Activated naive CD8-positive, alpha-beta T cell (primary cell): ENCODE data around the gene CDC20B.
"Not testable (repeated sequence)": the region's sequence is repeated elsewhere in the genome, so short reads cannot be mapped to it uniquely, and the experiment has no call there.

Experiments used
- H3K27ac Mint-ChIP-seq: one replicate; pipeline ENCODE4 v1.8.0; 2021; ENCODE audit warnings: mixed read lengths
- H3K27me3 Mint-ChIP-seq: one replicate; pipeline ENCODE4 v1.8.0; 2021; ENCODE audit warnings: mixed read lengths
- H3K36me3 Mint-ChIP-seq: one replicate; pipeline ENCODE4 v1.8.0; 2021; ENCODE audit warnings: mixed read lengths
- H3K4me1 Mint-ChIP-seq: one replicate; pipeline ENCODE4 v1.8.0; 2021; ENCODE audit warnings: low read depth, mixed read lengths
- H3K4me3 Mint-ChIP-seq: one replicate; pipeline ENCODE4 v1.8.0; 2021; ENCODE audit warnings: mild to moderate bottlenecking, mixed read lengths
- H3K9me3 Mint-ChIP-seq: one replicate; pipeline ENCODE4 v1.8.0; 2021; ENCODE audit warnings: low read depth, mixed read lengths

Gene CDC20B

GRCh38 chr5:55141945-55142690 is 30.9 kb downstream of the CDC20B start:
- Mint-ChIP-seq H3K27me3 (peaks cover 5% of the 10 kb centered on the region), H3K27ac (no peak overlapping the region), H3K36me3 (peaks cover 3% of the 10 kb centered on the region)

GRCh38 chr5:55140908-55141665 is 31.9 kb downstream of the CDC20B start:
- no peak overlapping the region for H3K27ac Mint-ChIP-seq
- H3K9me3 Mint-ChIP-seq = no peaks in the 10 kb centered on the region
- H3K4me1 Mint-ChIP-seq = peaks cover 22% of the 10 kb centered on the region
- no peak overlapping the region for H3K4me3 Mint-ChIP-seq
- H3K27me3 Mint-ChIP-seq = peaks cover 5% of the 10 kb centered on the region
- peaks cover 3% of the 10 kb centered on the region for H3K36me3 Mint-ChIP-seq

More at GRCh38 chr5:55141945-55142690, 30.9 kb downstream of the CDC20B start:
- no peaks in the 10 kb centered on the region for H3K9me3 Mint-ChIP-seq
- H3K4me1 Mint-ChIP-seq = peaks cover 28% of the 10 kb centered on the region
- peak overlapping the region; percentile 44 for H3K4me3 Mint-ChIP-seq

GRCh38 chr5:55136521-55136920 is 36.5 kb downstream of the CDC20B start:
- Mint-ChIP-seq H3K27ac (no peak overlapping the region), H3K9me3 (peaks cover 9% of the 10 kb centered on the region), H3K4me3 (no peak overlapping the region), H3K27me3 (peaks cover 2% of the 10 kb centered on the region), H3K36me3 (peaks cover 10% of the 10 kb centered on the region), H3K4me1 (peaks cover 29% of the 10 kb centered on the region)

GRCh38 chr5:55134053-55134722 is 38.8 kb downstream of the CDC20B start:
- Mint-ChIP-seq H3K4me1 (peaks cover 19% of the 10 kb centered on the region), H3K27me3 (peaks cover 2% of the 10 kb centered on the region), H3K36me3 (peaks cover 24% of the 10 kb centered on the region), H3K9me3 (peaks cover 25% of the 10 kb centered on the region), H3K27ac (peak overlapping the region; percentile 2), H3K4me3 (peak overlapping the region; percentile 1)

- no peaks in the 10 kb centered on the region for H3K36me3 Mint-ChIP-seq
- peaks cover 2% of the 10 kb centered on the region for H3K4me1 Mint-ChIP-seq
- H3K27me3 Mint-ChIP-seq = no peaks in the 10 kb centered on the region
- no peak overlapping the region for H3K4me3 Mint-ChIP-seq
- no peak overlapping the region for H3K27ac Mint-ChIP-seq
- H3K9me3 Mint-ChIP-seq = no peaks in the 10 kb centered on the region
Measured at GRCh38 chr5:55123365-55123764, 49.6 kb downstream of the CDC20B start.

GRCh38 chr5:55114061-55114460 is 58.9 kb downstream of the CDC20B start:
- no peak overlapping the region for H3K27ac Mint-ChIP-seq
- H3K36me3 Mint-ChIP-seq = no peaks in the 10 kb centered on the region
- peaks cover 18% of the 10 kb centered on the region for H3K4me1 Mint-ChIP-seq
- H3K27me3 Mint-ChIP-seq = peaks cover 2% of the 10 kb centered on the region
- no peaks in the 10 kb centered on the region for H3K9me3 Mint-ChIP-seq
- no peak overlapping the region for H3K4me3 Mint-ChIP-seq

GRCh38 chr5:55113327-55113726 is 59.6 kb downstream of the CDC20B start:
- Mint-ChIP-seq H3K27me3 (peaks cover 2% of the 10 kb centered on the region), H3K9me3 (no peaks in the 10 kb centered on the region), H3K36me3 (no peaks in the 10 kb centered on the region), H3K4me3 (no peak overlapping the region), H3K4me1 (peaks cover 18% of the 10 kb centered on the region), H3K27ac (no peak overlapping the region)

- Mint-ChIP-seq H3K9me3 (no peaks in the 10 kb centered on the region), H3K4me1 (peaks cover 25% of the 10 kb centered on the region)
Measured at GRCh38 chr5:55110217-55110616, 62.8 kb downstream of the CDC20B start.

GRCh38 chr5:55108661-55109060 is 64.3 kb downstream of the CDC20B start:
- H3K27ac Mint-ChIP-seq = no peak overlapping the region
- peaks cover 37% of the 10 kb centered on the region for H3K4me1 Mint-ChIP-seq
- no peaks in the 10 kb centered on the region for H3K9me3 Mint-ChIP-seq
- no peaks in the 10 kb centered on the region for H3K27me3 Mint-ChIP-seq
- H3K4me3 Mint-ChIP-seq = no peak overlapping the region
- peaks cover 2% of the 10 kb centered on the region for H3K36me3 Mint-ChIP-seq

More at GRCh38 chr5:55110217-55110616, 62.8 kb downstream of the CDC20B start:
- H3K27me3 Mint-ChIP-seq = peaks cover 2% of the 10 kb centered on the region
- peaks cover 2% of the 10 kb centered on the region for H3K36me3 Mint-ChIP-seq
- H3K4me3 Mint-ChIP-seq = no peak overlapping the region
- no peak overlapping the region for H3K27ac Mint-ChIP-seq

- not testable (repeated sequence) for H3K9me3 Mint-ChIP-seq, H3K36me3 Mint-ChIP-seq, H3K27ac Mint-ChIP-seq, H3K27me3 Mint-ChIP-seq, H3K4me3 Mint-ChIP-seq
- peaks cover 47% of the 10 kb centered on the region for H3K4me1 Mint-ChIP-seq
Measured at GRCh38 chr5:55105976-55106375, 67.0 kb downstream of the CDC20B start.

GRCh38 chr5:55104946-55105701 is 67.9 kb downstream of the CDC20B start:
- H3K27me3 Mint-ChIP-seq = no peaks in the 10 kb centered on the region
- H3K4me1 Mint-ChIP-seq = peaks cover 56% of the 10 kb centered on the region
- peaks cover 8% of the 10 kb centered on the region for H3K36me3 Mint-ChIP-seq
- H3K27ac Mint-ChIP-seq = no peak overlapping the region
- H3K9me3 Mint-ChIP-seq = no peaks in the 10 kb centered on the region
- H3K4me3 Mint-ChIP-seq = no peak overlapping the region

GRCh38 chr5:55104036-55104772 is 68.8 kb downstream of the CDC20B start:
- H3K4me3 Mint-ChIP-seq = peak overlapping the region; percentile 47
- H3K9me3 Mint-ChIP-seq = no peaks in the 10 kb centered on the region
- H3K27me3 Mint-ChIP-seq = no peaks in the 10 kb centered on the region
- peaks cover 65% of the 10 kb centered on the region for H3K4me1 Mint-ChIP-seq
- H3K27ac Mint-ChIP-seq = no peak overlapping the region
- H3K36me3 Mint-ChIP-seq = peaks cover 12% of the 10 kb centered on the region

- H3K27ac Mint-ChIP-seq = peak within 1 kb of the TSS; percentile 86
- H3K9me3 Mint-ChIP-seq = peaks cover 5% of the 10 kb centered on the region
- no peaks in the 10 kb centered on the region for H3K27me3 Mint-ChIP-seq
- H3K36me3 Mint-ChIP-seq = peaks cover 25% of the 10 kb centered on the region
- H3K4me3 Mint-ChIP-seq = peak within 1 kb of the TSS; percentile 82
- H3K4me1 Mint-ChIP-seq = peaks cover 84% of the 10 kb centered on the region
Measured at GRCh38 chr5:55102348-55102747, 70.6 kb downstream of the CDC20B start, which contains the start of gene GZMA. GZMA (plus strand) TSS chr5:55102646; CDS start chr5:55102683, 37 bp downstream.
